ENCODE data around the gene LRP1.

LRP1 gene

DNA sequence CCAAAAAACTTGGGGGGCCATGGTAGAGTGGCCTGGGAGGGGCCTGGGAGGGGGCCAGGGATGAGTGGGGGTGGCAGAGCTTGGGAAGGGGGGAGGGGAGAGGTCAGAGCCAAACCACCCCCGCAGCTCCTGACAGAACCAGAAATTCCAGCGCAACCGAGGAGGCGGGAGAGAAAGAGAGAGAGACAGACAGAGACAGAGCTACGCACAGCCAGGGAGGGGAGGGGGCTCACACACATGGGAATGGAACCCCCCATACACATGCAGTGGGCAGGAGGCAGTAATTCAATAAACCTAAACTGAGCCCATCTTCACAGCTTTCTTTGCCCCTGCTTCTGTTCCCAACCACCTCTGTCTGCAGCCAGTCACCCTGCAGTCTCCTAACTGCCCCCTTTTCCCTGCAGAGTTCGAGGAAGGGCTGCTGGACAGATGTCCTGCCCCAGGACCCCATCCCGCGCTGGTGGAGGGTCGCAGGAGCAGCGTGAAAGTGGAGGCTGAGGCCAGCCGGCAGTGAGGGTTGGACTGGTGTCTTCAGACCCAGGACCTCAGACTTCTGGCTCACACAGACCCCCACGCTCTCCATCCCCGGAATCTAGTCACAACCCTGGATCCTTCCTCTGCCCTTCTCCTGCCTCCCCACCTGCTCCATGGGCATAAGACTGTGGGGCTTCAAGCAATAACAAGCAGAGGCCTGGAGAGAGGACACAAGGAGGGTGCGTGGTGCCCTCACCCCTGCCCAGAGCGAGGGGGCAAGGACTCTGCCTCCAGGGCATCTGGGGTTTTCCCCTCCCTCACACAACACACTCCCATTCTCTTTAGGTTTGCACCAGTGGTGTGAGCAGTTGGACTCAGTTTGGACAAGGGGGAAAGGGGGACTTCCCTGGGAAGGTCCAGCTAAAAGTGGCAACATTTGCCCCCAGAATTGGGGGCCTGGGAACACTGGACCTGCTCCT is 33.8 kb upstream of the LRP1 start:
- no peak for DNase-seq (ENCODE audit: low spot score)

DNA sequence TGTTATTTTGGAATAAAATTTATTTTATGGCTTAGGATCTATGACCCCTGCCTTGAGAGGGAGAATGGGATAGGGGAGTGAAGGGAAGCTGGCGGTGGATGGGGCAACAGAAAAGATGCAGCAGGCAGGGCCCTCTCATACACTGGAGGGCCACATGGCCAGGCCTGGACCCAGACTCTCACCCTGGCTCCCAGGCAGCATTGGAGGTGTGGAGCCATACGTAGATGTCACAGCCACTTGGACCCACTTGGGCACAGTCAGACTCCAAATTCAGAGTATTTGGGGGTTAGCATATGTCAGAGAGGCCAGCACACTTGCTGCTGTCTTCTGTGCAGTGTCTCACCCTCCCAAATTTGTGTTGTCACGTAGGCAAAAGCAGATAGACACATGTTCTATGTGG is 32.8 kb upstream of the LRP1 start:
- no peak for DNase-seq (ENCODE audit: low spot score)

DNA sequence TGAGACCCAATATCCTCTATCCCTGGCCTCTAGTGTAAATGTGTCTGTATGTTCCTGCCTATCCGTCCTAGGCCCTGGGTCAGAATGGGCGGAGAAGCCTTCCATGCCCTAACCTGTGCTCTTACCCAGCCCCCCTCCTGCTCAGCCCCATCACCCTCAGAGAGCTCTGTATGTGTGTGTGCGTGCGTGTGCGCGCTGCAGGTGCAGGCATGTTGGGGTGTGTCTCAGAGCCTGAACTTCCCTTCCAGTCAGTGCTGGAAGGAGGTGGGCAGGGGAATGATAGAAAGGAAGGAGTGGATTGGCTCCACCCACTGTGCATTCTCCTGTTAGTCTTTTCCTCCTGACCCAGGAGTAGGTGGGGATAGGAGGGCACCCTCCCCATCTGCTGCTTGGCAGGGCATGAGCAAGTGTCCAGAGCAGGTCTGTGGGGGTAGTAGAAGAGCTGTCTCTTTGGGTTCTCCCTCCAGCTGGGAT is 32.1 kb upstream of the LRP1 start:
- DNase-seq (ENCODE audit: low spot score), result peak; percentile 11

DNA sequence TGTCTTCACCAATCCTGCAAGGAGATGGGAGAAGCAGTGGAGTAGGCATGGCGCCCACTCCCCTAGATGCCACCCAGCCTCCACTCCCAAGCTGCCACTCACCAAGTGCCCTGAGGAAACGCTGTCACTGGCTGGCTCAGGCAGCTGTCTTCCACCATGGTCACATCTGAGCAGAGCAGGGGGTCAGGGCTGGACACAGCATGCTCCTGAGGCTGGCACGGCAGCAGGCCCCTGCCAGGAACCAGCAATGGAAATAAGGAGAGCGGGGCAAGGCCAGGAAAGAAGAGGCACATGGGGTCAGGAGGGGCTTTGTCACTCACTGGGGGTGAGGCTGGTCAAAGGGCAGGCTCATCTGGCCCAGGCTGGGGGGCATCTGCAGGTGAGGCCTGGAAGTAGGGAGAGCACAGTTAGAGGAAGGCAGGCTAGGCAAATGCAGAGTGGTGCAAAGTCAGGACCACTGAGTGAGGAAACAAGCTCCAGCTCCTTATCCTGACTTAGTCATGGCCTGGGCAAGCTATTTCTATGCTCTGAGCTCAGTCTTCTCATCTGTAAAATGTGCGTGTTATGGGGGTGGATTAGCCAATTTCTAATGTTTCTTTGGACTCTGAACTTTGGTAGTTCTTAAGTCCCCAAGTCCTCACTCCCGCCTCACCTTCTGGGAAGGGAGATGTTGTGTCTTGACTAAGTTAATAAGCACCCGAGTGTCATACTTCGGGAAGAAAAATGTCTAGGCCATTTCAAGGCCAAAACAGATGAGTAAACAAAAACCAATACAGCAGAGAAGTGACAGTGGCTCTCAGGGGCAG is 31.3 kb upstream of the LRP1 start:
- DNase-seq (ENCODE audit: low spot score), result no peak

DNA sequence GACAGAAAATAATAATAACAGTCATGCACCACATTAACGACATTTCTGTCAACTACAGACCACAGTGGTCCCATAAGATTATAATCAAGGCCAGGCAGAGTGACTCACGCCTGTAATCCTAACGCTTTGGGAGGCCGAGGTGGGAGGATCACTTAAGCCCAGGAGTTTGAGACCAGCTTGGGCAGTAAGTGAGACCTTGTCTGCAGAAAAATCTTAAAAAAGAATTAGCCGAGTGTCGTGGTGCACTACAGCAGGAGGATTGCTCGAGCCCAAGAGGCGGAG is 30.8 kb upstream of the LRP1 start:
- no peak for DNase-seq (ENCODE audit: low spot score)

DNA sequence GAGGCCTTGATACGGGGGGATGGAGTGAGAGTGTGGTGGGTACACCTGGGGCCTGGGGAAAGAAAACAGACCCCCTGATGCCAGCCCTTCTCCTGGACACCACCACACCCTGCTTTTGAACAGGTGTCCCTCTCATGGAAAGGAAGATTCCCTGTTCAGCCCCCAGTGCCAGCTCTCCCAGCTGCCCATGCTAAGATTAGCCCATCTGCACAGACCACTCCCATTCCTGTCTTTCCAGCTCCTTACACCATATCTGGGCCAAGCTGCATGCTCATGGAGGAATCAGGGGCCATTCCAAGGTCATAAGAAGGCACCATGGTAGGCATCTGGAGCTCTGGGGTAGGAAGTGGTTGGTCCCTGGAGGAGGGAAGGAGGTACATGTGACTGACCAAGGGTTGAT is 29.7 kb upstream of the LRP1 start:
- DNase-seq (ENCODE audit: low spot score), result no peak

DNA sequence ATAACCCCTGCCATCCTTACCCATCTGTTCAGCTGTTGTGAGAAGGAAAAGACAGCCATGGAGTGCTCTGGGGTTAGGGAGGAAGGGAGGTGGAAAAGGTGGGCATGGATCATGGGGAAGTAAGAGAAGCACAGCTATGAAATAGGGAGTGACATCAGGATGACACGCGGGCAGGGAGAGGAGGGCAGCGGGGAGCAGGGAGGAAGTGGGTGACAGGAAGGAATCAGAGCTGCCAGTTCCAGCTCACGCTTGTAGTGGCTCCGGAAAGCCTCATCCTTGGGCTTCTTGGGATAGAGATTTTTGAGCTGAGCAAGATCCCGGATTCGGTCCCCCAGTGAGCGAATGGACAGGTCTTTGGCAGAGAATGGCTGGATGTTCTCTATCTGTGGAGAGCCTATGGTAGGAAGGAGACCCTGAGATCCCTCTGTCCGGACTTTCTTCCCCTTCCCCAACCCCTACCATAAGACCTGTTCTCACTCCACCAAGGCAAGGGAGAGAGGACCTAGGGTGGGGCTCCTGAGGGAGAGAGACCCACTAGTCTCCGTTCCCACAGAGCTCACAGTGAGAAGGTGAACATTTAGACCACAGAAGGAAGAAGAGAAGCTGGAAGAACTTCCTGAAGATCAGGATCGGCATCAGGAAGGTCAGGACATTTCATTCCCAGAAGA is 29.1 kb upstream of the LRP1 start:
- peak; percentile 24 for DNase-seq (ENCODE audit: low spot score)

DNA sequence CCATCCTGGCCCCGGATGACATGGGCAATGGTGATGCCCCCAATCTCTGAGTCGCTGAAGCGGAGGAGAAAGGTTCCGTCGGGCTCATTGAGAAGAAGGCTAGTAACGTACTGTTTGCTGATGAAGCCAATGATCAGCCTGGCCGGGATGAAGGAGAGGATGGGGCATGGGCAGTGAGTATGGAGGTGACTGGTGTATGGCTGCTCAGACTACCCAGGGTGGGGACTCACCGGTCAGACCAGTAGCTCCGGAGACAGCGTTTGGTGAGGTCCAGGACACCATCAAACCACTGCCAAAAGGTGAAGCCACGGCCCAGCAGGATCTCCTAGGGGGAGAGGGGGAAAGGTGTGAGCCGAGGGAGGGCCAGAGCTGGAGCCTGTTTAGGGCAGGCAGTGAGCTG is 28.5 kb upstream of the LRP1 start:
- DNase-seq (ENCODE audit: low spot score), result no peak

DNA sequence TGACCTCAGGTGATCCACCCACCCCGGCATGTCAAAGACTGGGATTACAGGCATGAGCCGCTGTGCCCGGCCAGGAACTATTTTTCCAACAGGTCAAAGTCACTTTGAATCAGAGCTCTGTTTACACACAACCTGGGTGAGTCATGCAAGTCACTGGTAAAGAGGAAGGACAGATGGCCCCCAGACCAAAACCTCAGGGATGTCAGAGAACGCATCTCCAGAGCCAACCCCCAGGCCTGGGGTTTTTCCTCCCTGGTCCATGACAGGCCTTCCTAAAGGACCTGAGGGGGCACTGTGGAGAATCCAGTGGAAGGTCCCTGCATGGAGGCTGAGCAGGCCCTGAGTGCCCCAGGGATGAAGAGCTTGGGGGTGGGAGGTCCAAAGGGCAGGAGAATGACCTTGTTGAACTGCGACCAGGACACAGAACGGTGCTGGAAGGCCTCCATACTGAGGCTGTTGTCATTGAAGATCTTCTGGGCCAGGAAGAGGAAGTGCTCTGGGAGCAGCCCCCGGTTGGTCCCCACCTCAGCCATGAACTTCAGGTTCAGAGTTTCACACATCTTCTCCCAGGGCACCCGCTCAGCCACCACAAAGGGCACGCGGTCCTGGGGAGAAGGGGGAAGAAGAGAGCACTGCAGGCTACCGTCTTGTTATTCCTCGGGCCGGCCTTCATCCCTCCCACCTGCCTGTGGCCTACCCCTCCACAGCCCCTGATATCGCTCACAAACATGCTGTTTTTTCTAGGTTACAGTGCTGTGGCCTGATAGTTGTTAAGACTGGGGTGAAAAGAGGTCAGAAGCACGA is 26.2 kb upstream of the LRP1 start:
- DNase-seq (ENCODE audit: low spot score), result peak; percentile 19

DNA sequence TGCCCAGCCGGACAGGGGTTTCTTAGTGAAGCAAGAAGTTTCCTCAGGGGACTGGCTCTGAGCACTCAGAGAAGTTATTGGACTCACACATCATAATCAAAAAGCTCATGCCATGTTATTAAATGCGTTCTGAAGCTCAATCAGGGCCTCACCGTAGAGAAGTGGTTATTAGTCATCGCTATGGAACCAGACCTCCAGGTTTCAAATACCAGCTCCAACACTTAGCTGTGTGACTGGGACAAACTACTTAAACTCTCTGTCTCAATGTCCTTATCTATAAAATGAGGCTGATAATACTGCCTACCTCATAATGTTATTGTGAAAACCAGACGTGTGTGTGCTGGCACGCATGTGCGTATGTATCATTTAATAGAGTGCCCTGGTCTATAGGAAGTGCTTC is 24.4 kb upstream of the LRP1 start:
- no peak for DNase-seq (ENCODE audit: low spot score)

DNA sequence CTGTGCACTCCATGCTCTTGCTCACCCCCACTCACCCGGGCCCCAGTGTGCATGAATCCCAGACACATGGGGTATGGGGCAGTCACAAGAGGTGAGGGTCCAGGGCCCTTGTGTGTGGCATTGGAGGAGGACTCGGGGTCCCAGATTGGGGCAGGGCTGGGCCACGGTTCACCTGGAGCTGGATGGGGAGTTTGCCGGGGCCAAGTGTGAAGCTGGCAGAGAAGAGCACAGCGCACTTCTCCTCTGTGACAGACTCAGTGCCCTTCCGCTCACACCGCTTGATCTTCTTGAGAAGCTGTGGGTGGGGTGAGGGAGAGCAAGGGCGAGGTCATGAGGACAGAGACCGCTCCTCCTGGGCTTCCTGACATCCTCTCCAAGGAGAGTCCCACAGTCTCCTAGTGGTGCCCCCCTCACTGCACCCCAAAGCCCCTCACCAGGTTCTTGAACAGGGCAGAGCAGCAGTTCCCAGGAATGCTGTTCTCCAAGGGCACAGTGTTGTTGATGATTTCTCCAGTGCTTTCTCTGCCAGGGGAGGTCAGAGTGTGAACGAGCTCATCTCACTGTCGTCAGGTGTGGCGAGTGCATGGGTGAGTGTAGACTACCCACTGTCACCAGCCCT is 23.9 kb upstream of the LRP1 start:
- no peak for DNase-seq (ENCODE audit: low spot score)

DNA sequence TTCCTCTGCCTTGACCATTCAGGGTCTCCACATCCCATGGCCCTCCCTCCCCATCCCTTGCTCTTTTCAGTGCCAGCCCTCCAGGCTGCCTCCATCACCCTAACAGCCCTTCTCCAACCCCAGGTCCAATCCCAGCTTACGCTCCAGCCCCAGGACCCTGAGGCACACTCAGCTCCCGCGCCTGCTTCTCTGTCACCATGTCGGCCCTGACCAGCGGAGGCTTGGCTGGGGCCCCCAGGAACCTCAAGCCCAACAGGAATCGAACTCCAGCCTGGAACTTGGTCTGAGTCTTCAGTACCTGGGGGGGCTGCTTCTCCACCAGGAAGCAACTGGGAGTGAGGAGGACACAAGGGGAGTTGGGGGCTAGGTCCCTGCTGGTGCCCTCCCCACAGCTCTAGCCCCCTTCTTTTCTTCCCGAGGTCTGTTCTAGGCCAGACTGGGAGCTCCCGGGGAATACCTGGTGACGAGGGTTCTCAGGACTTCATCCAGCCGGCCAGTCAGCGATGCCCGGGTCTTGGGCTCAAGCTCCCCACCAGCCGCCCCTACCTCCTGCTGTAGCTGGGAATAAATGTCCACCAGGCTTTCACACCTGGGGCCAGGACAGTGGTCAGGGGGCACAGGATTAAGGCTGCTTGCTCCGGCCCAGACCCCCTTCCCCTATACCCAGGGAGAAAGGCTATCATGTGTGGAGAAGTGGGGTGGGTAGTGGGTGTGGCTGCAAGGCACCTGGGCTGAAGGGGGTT is 23.1 kb upstream of the LRP1 start:
- DNase-seq (ENCODE audit: low spot score), result no peak

DNA sequence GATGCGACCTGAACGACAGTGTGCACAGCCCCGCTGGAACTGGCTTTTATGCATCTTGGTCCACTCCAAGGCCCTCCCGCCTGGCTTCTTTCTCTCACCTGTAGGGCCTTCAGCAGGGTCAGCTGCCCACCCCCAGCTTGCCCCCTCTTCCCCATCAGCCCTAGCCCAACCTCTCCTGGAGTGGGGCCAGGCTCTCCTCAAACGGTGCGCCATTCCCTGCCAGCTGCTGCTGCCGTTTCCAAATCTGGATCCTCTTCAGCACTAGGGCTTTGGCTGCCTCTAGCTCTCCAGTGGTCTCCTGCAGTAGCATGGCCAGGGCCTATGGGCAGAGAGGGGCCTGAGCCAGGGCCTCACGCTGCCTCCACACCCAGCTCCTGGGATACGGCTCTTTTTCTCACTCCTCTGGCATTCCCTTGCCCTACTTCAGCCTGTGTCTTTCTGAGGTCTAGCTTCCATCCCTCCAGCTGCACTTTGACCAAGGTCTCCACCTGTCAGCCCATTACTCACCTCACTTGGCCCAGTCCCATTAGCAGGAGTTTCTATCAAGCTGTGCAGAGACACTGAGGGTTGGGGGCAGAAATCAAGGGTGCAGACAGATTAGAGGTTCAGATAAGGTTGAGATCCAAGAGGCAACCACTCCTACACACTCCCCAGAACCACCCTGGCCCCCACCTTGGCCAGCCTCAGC is 22.1 kb upstream of the LRP1 start:
- no peak for DNase-seq (ENCODE audit: low spot score)

DNA sequence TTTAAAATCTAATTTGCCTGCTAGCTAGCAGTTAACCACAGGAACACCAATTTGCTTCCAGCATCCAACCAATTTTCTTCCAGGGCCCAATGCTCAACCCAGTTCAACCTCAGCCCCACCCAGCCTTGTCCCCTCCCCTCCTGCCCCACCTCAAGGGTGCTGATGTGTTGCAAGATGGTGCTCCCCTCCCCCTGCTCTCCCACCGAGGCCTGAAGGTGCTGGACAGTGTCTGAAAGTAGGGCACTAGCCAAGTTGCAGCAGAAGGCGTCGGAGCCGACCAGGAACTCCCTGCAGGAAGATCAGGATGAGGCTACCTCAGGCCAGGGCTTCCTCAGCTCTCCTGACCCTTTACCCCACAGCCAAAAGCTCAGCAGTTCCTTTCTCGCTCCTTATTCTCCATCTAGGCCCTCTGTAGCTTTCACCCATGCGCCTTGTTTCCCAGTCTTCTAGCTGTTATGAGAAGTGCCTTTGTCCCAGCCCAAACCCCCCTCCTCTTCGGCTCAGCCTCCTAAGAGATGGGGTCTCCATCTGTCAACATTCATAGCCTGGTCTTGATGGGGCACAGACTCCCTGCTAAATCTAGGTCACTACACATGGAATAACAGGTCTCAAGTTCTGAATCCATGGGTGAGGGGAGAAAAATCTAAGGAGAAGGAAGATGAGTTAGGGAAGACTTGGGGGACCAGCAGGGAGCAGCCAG is 20.7 kb upstream of the LRP1 start:
- DNase-seq (ENCODE audit: low spot score), result no peak

DNA sequence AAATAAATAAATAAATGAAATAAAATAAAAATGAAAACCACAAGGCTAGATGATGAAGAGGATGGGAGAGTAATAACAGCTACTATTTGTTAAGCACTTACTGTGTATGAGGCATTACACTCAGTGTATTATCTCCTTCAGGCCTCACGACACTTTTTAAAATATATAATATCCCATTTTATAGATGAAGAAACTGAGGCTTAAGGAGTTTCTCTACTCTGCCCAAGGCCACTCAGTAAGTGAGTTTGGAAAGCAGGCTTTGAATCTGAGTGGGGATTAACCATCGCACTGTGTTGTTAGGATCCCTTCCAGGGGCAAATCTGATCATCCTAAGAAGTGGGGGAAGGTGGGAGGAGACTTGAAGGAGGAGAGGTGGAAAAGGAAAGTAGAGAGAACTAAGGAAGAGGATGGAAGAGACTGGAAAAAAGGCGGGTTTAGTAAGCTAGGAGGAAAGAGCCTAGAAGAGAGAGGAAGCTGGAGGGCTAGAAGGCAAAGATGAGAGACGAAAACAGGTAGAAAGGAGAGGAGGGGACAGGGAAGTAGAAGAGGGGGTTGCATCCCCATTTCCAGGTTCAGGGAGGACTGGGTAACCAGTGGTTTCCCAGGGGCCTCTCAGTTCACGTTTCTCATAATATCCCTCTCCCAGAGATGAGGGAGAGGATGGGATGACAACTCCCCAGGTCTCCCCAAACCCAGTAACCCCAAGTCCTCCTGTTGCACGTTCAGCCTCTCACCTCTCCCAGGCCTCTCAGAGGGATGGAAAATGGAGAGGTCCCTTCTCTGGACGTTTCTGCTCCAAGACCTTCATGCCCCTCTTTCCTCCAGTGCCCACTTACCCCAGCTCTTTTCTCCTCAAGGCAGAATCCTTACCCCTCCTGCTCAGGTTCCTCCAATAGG is 18.8 kb upstream of the LRP1 start:
- DNase-seq (ENCODE audit: low spot score), result peak; percentile 5

DNA sequence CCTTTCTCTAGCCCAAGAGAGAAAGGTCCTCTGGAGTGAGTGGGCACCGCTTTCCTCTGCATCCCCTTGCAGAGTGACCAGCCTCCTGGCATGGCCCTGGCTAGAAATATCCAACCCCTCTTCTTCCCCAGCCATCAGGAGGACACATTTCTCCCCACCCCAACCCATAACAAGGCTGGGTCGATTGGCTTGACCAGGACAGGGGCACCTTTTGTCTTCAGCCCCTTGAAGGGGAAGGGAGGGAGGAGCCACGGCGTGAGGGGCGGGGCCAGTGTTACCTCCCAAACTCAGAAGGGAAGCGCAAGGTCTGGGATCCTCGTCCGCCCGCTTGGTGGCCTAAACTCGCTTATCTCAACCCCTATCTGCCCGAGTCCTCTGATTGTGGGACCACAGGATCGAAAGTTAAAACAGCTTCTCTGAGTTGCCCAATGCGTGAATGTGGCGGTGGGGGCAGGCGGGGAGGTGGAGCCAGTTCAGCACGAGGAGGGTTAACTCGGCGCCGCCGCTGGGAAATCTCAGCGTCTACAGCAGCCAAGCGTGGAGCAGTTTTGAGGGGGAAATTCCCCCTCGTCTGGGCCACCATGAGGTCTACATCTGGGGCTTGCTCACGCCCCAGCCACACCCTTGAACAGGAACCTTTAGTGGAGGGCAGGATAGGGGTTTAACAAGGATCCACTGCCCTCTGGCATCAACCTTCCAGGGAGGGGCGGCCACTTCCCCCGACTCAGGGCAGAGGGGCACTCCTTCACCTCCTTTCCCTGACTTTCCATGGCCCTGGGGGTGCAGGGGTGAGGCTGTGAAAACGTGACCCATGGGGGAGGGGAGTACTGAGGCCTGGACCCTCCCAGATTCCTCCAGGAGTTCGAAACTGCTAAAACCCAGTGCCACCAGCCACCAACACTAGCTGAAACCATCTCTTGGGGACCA is 17.9 kb upstream of the LRP1 start:
- peak; percentile 45 for DNase-seq (ENCODE audit: low spot score)

DNA sequence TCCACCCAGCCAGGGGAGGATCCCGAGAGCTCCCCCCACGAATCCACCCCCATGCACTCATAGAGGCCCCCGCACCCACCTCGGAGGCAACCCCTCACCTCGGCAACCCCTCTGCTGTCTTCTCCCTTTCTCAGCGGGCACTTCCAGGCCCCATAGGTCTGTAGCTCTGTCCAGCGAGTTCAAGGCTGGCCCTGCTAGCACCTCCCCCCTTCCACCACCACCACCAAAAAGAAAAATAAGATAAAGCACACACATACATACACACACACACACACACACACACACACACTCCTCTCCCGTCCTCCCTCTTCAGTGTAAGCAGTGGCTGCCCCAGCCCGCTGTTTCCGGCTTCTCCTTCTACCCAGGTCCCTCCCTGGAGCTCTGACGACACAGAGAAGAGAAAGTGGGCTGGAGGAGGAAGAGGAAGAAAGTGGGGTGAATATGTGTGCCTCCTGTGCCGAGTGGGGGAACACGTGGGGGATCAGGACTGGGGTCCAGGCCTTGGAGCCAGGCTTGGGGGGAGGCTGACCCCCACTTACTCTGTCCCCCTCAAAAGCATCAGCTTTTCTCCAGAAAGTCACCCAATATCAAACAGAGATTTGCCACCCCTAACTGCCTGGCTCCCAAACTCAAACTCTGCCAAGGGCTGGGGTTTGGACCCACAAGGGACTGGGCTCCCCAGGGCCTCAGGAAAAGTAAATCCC is 17.1 kb upstream of the LRP1 start, which contains the start of gene STAT6:
TSS of gene STAT6 (minus strand) at position 332 of the 704 bp plus-strand sequence. CDS start 3,084 bp downstream, outside the sequence.
- peak; percentile 78 for DNase-seq (ENCODE audit: low spot score)
